Osteoblast (primary cell): ENCODE measurements around the gene KIF6. TPM values are rescaled to one million over a fixed set of nuclear protein-coding genes. Genes with fewer than 3 reads are reported as not detected.

Experiments used
- DNase-seq: peaks from one replicate; pipeline ENCODE4 v3.0.0; 2011; ENCODE audit warnings: low spot score, mixed read lengths; ENCODE audit not compliant: insufficient read length; ENCODE audit errors: missing footprints
- H2AFZ ChIP-seq: 2 replicates; pipeline ENCODE4 v1.6.0; 2011; ENCODE audit warnings: mild to moderate bottlenecking, low read length
- H3K27ac ChIP-seq: 2 replicates; pipeline ENCODE4 v1.5.1; 2011; ENCODE audit warnings: mild to moderate bottlenecking, low read depth, low read length, moderate library complexity
- H3K27me3 ChIP-seq: 2 replicates; pipeline ENCODE4 v1.6.0; 2012; ENCODE audit warnings: mild to moderate bottlenecking, control low read depth, inconsistent platforms, low read length, moderate library complexity; ENCODE audit not compliant: insufficient read depth
- H3K36me3 ChIP-seq: 2 replicates; pipeline ENCODE4 v1.5.1; 2011; ENCODE audit warnings: mild to moderate bottlenecking, low read length, control low read depth, moderate library complexity; ENCODE audit not compliant: insufficient read depth
- H3K4me1 ChIP-seq: 2 replicates; pipeline ENCODE4 v1.5.1; 2011; ENCODE audit warnings: mild to moderate bottlenecking, low read length, control low read depth, moderate library complexity; ENCODE audit not compliant: insufficient read depth
- H3K4me2 ChIP-seq: 2 replicates; pipeline ENCODE4 v1.6.0; 2011; ENCODE audit warnings: mild to moderate bottlenecking, low read length; ENCODE audit not compliant: insufficient read depth
- H3K4me3 ChIP-seq: fragments of 200-600 bp; sonication (generic); 3 replicates; pipeline ENCODE4 v1.5.1; 2012; ENCODE audit warnings: mild to moderate bottlenecking, low read length, inconsistent platforms; ENCODE audit not compliant: insufficient read depth
- H3K79me2 ChIP-seq: 2 replicates; pipeline ENCODE4 v1.6.0; 2012; ENCODE audit warnings: mild to moderate bottlenecking, low read length, control low read depth, inconsistent platforms; ENCODE audit not compliant: insufficient read depth
- H3K9me3 ChIP-seq: 2 replicates; pipeline ENCODE4 v1.5.1; 2011; ENCODE audit warnings: low read depth, low read length, control low read depth
- H4K20me1 ChIP-seq: 2 replicates; pipeline ENCODE4 v1.6.0; 2012; ENCODE audit warnings: mild to moderate bottlenecking, low read length, control low read depth; ENCODE audit not compliant: insufficient read depth
- CTCF ChIP-seq: IDR thresholded peaks from 2 replicates; pipeline ENCODE4 v1.5.1; 2011; ENCODE audit warnings: mild to moderate bottlenecking, low read depth, low read length, moderate library complexity; ENCODE audit errors: extremely low read depth
- total RNA-seq: library from RNA; depleted of rRNA; stranded (reverse); fragments of >200 nt; gene quantifications from 2 replicates; pipeline ENCODE4 v1.2.3, GENCODE V29; 2012

The KIF6 gene
- total RNA-seq, 1 donor = 1.4 TPM

- H2AFZ ChIP-seq = no peak overlapping the region
- H3K4me1 ChIP-seq = peaks cover 3% of the 10 kb centered on the region
- DNase-seq = peak; percentile 51
- TF ChIP-seq CTCF = no peak
- no peak overlapping the region for H3K4me3 ChIP-seq
- no peak overlapping the region for H3K4me2 ChIP-seq
- peaks cover 7% of the 10 kb centered on the region for H3K27me3 ChIP-seq
- no peaks in the 10 kb centered on the region for H3K9me3 ChIP-seq
- no peaks in the 10 kb centered on the region for H3K36me3 ChIP-seq
- no peak overlapping the region for H3K27ac ChIP-seq
- no peaks in the 10 kb centered on the region for H3K79me2 ChIP-seq
- H4K20me1 ChIP-seq = no peaks in the 10 kb centered on the region
Observed at GRCh38 chr6:39307462-39307861, 417.7 kb downstream of the KIF6 start.

GRCh38 chr6:39304951-39305350 lies 420.3 kb downstream of the KIF6 start:
- H3K9me3 ChIP-seq = no peaks in the 10 kb centered on the region

GRCh38 chr6:39303425-39304153 lies 421.6 kb downstream of the KIF6 start:
- no peak overlapping the region for H3K27ac ChIP-seq
- H3K9me3 ChIP-seq = no peaks in the 10 kb centered on the region
- no peak overlapping the region for H3K4me3 ChIP-seq
- H3K4me2 ChIP-seq = peak overlapping the region; percentile 35
- no peaks in the 10 kb centered on the region for H3K79me2 ChIP-seq
- TF ChIP-seq CTCF = no peak
- H3K36me3 ChIP-seq = no peaks in the 10 kb centered on the region
- peaks cover 3% of the 10 kb centered on the region for H3K4me1 ChIP-seq
- H2AFZ ChIP-seq = no peak overlapping the region
- no peaks in the 10 kb centered on the region for H4K20me1 ChIP-seq
- peak; percentile 68 for DNase-seq
- H3K27me3 ChIP-seq = no peaks in the 10 kb centered on the region

More at GRCh38 chr6:39304951-39305350, 420.3 kb downstream of the KIF6 start:
- no peak for DNase-seq
- no peak for TF ChIP-seq CTCF
- H3K36me3 ChIP-seq = no peaks in the 10 kb centered on the region
- peaks cover 3% of the 10 kb centered on the region for H3K4me1 ChIP-seq
- H3K4me3 ChIP-seq = no peak overlapping the region
- no peak overlapping the region for H3K4me2 ChIP-seq
- no peaks in the 10 kb centered on the region for H4K20me1 ChIP-seq
- no peaks in the 10 kb centered on the region for H3K27me3 ChIP-seq
- no peaks in the 10 kb centered on the region for H3K79me2 ChIP-seq
- no peak overlapping the region for H2AFZ ChIP-seq
- no peak overlapping the region for H3K27ac ChIP-seq

- H3K27ac ChIP-seq = no peak overlapping the region
- H3K4me1 ChIP-seq = peaks cover 3% of the 10 kb centered on the region
- no peak overlapping the region for H3K4me3 ChIP-seq
- peak overlapping the region; percentile 58 for H2AFZ ChIP-seq
- peak; percentile 80 for TF ChIP-seq CTCF
- no peaks in the 10 kb centered on the region for H4K20me1 ChIP-seq
- peak; percentile 97 for DNase-seq
- no peaks in the 10 kb centered on the region for H3K27me3 ChIP-seq
- no peaks in the 10 kb centered on the region for H3K36me3 ChIP-seq
- no peaks in the 10 kb centered on the region for H3K79me2 ChIP-seq
- H3K4me2 ChIP-seq = peak overlapping the region; percentile 35
- H3K9me3 ChIP-seq = no peaks in the 10 kb centered on the region
Observed at GRCh38 chr6:39302669-39303424, 422.4 kb downstream of the KIF6 start.
